HG02885 (cell line): ENCODE results near the gene PRKCB.

Source experiments
- ATAC-seq: cut with Tn5 transposase; IDR thresholded peaks from one replicate; pipeline ENCODE4 v1.9.1; 2021; ENCODE audit warnings: mild to moderate bottlenecking; ENCODE audit not compliant: unreplicated experiment, poor library complexity

Gene PRKCB

GRCh38 chr16:23835390-23836077, at the start of gene PRKCB:
Gene PRKCB (plus strand): TSS chr16:23835983.
- peak; percentile 80 for ATAC-seq

- no peak for ATAC-seq
Measured at GRCh38 chr16:23786964-23787561, 48.7 kb upstream of the PRKCB start.

- ATAC-seq, result no peak
Measured at GRCh38 chr16:23788685-23789084, 47.1 kb upstream of the PRKCB start.

- ATAC-seq, result no peak
Measured at GRCh38 chr16:23795378-23795777, 40.4 kb upstream of the PRKCB start.

GRCh38 chr16:23796941-23797340, 38.8 kb upstream of the PRKCB start:
- no peak for ATAC-seq

- no peak for ATAC-seq
Measured at GRCh38 chr16:23801378-23801777, 34.4 kb upstream of the PRKCB start.

GRCh38 chr16:23802776-23803175, 33.0 kb upstream of the PRKCB start:
- no peak for ATAC-seq

- ATAC-seq, result peak; percentile 77
Measured at GRCh38 chr16:23803591-23804123, 32.1 kb upstream of the PRKCB start.

GRCh38 chr16:23807028-23807427, 28.8 kb upstream of the PRKCB start:
- ATAC-seq, result no peak

- ATAC-seq, result no peak
Measured at GRCh38 chr16:23821467-23821866, 14.3 kb upstream of the PRKCB start.

GRCh38 chr16:23821875-23822688, 13.7 kb upstream of the PRKCB start:
- ATAC-seq, result no peak

- ATAC-seq, result no peak
Measured at GRCh38 chr16:23823475-23824384, 12.1 kb upstream of the PRKCB start.

GRCh38 chr16:23824909-23825308, 10.9 kb upstream of the PRKCB start:
- ATAC-seq, result no peak

- ATAC-seq, result peak; percentile 64
Measured at GRCh38 chr16:23826528-23827045, 9.2 kb upstream of the PRKCB start.

- no peak for ATAC-seq
Measured at GRCh38 chr16:23827057-23827456, 8.7 kb upstream of the PRKCB start.

- no peak for ATAC-seq
Measured at GRCh38 chr16:23829454-23829853, 6.3 kb upstream of the PRKCB start.

GRCh38 chr16:23830276-23830675, 5.5 kb upstream of the PRKCB start:
- no peak for ATAC-seq

- no peak for ATAC-seq
Measured at GRCh38 chr16:23832882-23833281, 2.9 kb upstream of the PRKCB start.

GRCh38 chr16:23833504-23833903, 2.3 kb upstream of the PRKCB start:
- no peak for ATAC-seq
